HepG2 (cell line): ENCODE measurements around the gene VCAN. TPM values are rescaled to one million over a fixed set of nuclear protein-coding genes. Genes with fewer than 3 reads are reported as not detected.

Source experiments
- ATAC-seq: fragments of 200-7000 bp; cut with Tn5 transposase; 3 replicates; pipeline ENCODE4 v1.9.1; 2020; ENCODE audit warnings: mild to moderate bottlenecking, moderate library complexity
- BruUV-seq: library from RNA; stranded (reverse); fragments of 400-500 nt; replicated peaks from 2 replicates; lab custom pipeline; 2021; lab: Mats Ljungman, UMichigan
- CTCF ChIA-PET: fragments of 300-600 bp; formaldehyde crosslinking; extraction: SDS; loops from one replicate; lab custom pipeline; 2021; ENCODE audit warnings: low total read pairs, inconsistent platforms, low intra/inter-chr PET ratio; lab: Yijun Ruan, JAX
- POLR2A ChIA-PET: fragments of 350-600 bp; sonication (Branson Sonifier 250); formaldehyde crosslinking; loops from one replicate; lab custom pipeline; 2020; ENCODE audit warnings: antibody characterized with exemption, inconsistent platforms; lab: Yijun Ruan, JAX
- DNase-seq: peaks from one replicate; pipeline ENCODE4 v3.0.0-alpha.2; 2015; ENCODE audit warnings: low spot score
- FAIRE-seq: peaks from 3 replicates; lab custom pipeline; 2011; peaks lifted over from hg19 to GRCh38; lab: Jason Lieb, UNC
- H2AFZ ChIP-seq: one replicate; pipeline ENCODE4 v1.6.1; 2011; ENCODE audit warnings: low read length, inconsistent platforms
- H3K27ac ChIP-seq: fragments of 300-600 bp; 3 replicates; pipeline ENCODE4 v1.8.0; 2011; ENCODE audit warnings: mixed run types, mild to moderate bottlenecking, mixed read lengths, low read length, inconsistent platforms; ENCODE audit not compliant: insufficient read depth; ENCODE audit errors: extremely low read length
- H3K27me3 ChIP-seq, 2 experiments: fragments of 200-600 bp in 1 of 2; 2 replicates in 1 of 2; 3 replicates in 1 of 2; pipeline versions ENCODE4 v1.6.0 to v1.8.0; 2011; ENCODE audit warnings: low read length in 2 of 2, mild to moderate bottlenecking in 2 of 2, moderate library complexity in 2 of 2, inconsistent platforms in 1 of 2; ENCODE audit not compliant: insufficient read depth in 2 of 2, control insufficient read depth in 1 of 2
- H3K36me3 ChIP-seq, 2 experiments: fragments of 200-600 bp in 1 of 2; replicated peaks in 1 of 2; 2 replicates in 1 of 2; 3 replicates in 1 of 2; pipeline versions ENCODE4 v1.5.1 to v1.8.0; 2011; ENCODE audit warnings: low read length in 2 of 2, inconsistent platforms in 1 of 2; ENCODE audit not compliant: insufficient read depth in 2 of 2, control insufficient read depth in 1 of 2
- H3K4me1 ChIP-seq: 2 replicates; pipeline ENCODE4 v1.5.1; 2012; ENCODE audit warnings: low read length, inconsistent platforms; ENCODE audit not compliant: insufficient read depth
- H3K4me2 ChIP-seq: 2 replicates; pipeline ENCODE4 v1.6.0; 2011; ENCODE audit warnings: low read depth, low read length, inconsistent platforms
- H3K4me3 ChIP-seq, 3 experiments: fragments of 200-600 bp in 1 of 3; sonication (generic), shearing (Covaris generic) in 1 of 3; replicated peaks in 1 of 3; 2 replicates each; pipeline ENCODE4 v1.5.1; 2011 to 2016; ENCODE audit warnings: low read length in 3 of 3, inconsistent platforms in 2 of 3, low read depth in 2 of 3, mild to moderate bottlenecking in 2 of 3, control low read depth in 1 of 3, mixed read lengths in 1 of 3; ENCODE audit not compliant: insufficient read depth in 1 of 3
- H3K79me2 ChIP-seq: one replicate; pipeline ENCODE4 v1.6.1; 2011; ENCODE audit warnings: low read length, inconsistent platforms; ENCODE audit not compliant: insufficient read depth
- H3K9ac ChIP-seq: 2 replicates; pipeline ENCODE4 v1.6.0; 2011; ENCODE audit warnings: mild to moderate bottlenecking, low read depth, low read length, inconsistent platforms; ENCODE audit not compliant: insufficient read depth
- H3K9me3 ChIP-seq: 2 replicates; pipeline ENCODE4 v1.5.1; 2012; ENCODE audit warnings: mild to moderate bottlenecking, low read length
- H4K20me1 ChIP-seq: 2 replicates; pipeline ENCODE4 v1.6.0; 2011; ENCODE audit warnings: inconsistent platforms, mild to moderate bottlenecking, low read length, moderate library complexity; ENCODE audit not compliant: insufficient read depth
- FOXA1 ChIP-seq, 2 experiments: fragments of 450-650 bp in 1 of 2; sonication (generic) in 1 of 2; formaldehyde crosslinking in 1 of 2; IDR thresholded peaks; 2 replicates each; pipeline versions ENCODE4 v1.4.0 to v1.6.1; 2016 to 2020; ENCODE audit warnings: missing genetic modification reagents in 1 of 2
- KLF12 ChIP-seq: sonication (generic); formaldehyde crosslinking; IDR thresholded peaks from 2 replicates; pipeline ENCODE4 v1.4.0; 2020; ENCODE audit warnings: missing genetic modification reagents, borderline replicate concordance
- KLF16 ChIP-seq, 2 experiments: sonication (generic) in 1 of 2; formaldehyde crosslinking in 1 of 2; IDR thresholded peaks; 2 replicates each; pipeline versions ENCODE4 v1.6.1 to v1.8.0; 2016 to 2023; ENCODE audit warnings: missing genetic modification reagents in 2 of 2, missing compliant biosample characterization in 1 of 2
- PHF5A ChIP-seq: IDR thresholded peaks from one replicate; pipeline ENCODE4 v1.6.1; 2018; ENCODE audit warnings: low read depth, missing genetic modification reagents; ENCODE audit not compliant: unreplicated experiment
- RBAK ChIP-seq: sonication (generic); formaldehyde crosslinking; IDR thresholded peaks from 2 replicates; pipeline ENCODE4 v1.5.1; 2020; ENCODE audit warnings: mild to moderate bottlenecking, missing genetic modification reagents
- SP140L ChIP-seq: sonication (generic); formaldehyde crosslinking; IDR thresholded peaks from 2 replicates; pipeline ENCODE4 v1.4.0; 2020; ENCODE audit warnings: missing genetic modification reagents, borderline replicate concordance
- ZBTB7A ChIP-seq: sonication (generic); formaldehyde crosslinking; IDR thresholded peaks from 2 replicates; pipeline ENCODE4 v1.8.0; 2022; ENCODE audit warnings: mild to moderate bottlenecking, missing genetic modification reagents
- ZNF33A ChIP-seq: sonication (generic); formaldehyde crosslinking; IDR thresholded peaks from 2 replicates; pipeline ENCODE4 v1.5.1; 2020; ENCODE audit warnings: missing genetic modification reagents, mild to moderate bottlenecking, moderate library complexity, borderline replicate concordance
- ZNF460 ChIP-seq: sonication (generic); formaldehyde crosslinking; IDR thresholded peaks from 2 replicates; pipeline ENCODE4 v1.5.1; 2020; ENCODE audit warnings: missing genetic modification reagents, mild to moderate bottlenecking, borderline replicate concordance
- ZNF674 ChIP-seq: sonication (generic); formaldehyde crosslinking; IDR thresholded peaks from 2 replicates; pipeline ENCODE4 v1.5.0; 2020; ENCODE audit warnings: low read depth, mild to moderate bottlenecking, missing genetic modification reagents
- ZSCAN22 ChIP-seq: sonication (generic); formaldehyde crosslinking; IDR thresholded peaks from 2 replicates; pipeline ENCODE4 v1.4.0; 2020; ENCODE audit warnings: mild to moderate bottlenecking, missing genetic modification reagents
- WGBS: methylation state at CpG from one replicate; pipeline ENCODE4 v1.1.6; 2017; ENCODE audit warnings: low lambda C conversion rate; 5-methylcytosine and 5-hydroxymethylcytosine counted together
- in situ Hi-C: cut with HindIII; loops from 2 replicates; pipeline ENCODE4 v1.10.0; 2017; ENCODE audit warnings: low pct_unique_long_range_greater_than_20kb; ENCODE audit not compliant: extremely low pct_ligation_motif_present
- intact Hi-C: fragments of 100-400 bp; cut with micrococcal nuclease; formaldehyde crosslinking; loops from one replicate; pipeline ENCODE4 v1.10.0; 2022; ENCODE audit not compliant: unreplicated experiment
- polyA plus RNA-seq, 8 experiments: library from polyadenylated mRNA; depleted of rRNA in 3 of 8; stranded (reverse) in 7 of 8; unstranded in 1 of 8; fragments of >200 nt; fragmentation: Illumina TruSeq in 4 of 8; extraction: Trizol in 4 of 8; gene quantifications; 2 replicates each; pipeline versions ENCODE4 v1.2.1 to v1.2.3, GENCODE V29; 2011 to 2016; ENCODE audit warnings: low read depth in 4 of 8, missing spikeins in 1 of 8, mixed read lengths in 1 of 8; ENCODE audit not compliant: insufficient read depth in 1 of 8
- total RNA-seq, 5 experiments: library from RNA; depleted of rRNA; stranded (reverse); fragments of >200 nt; fragmentation: Illumina TruSeq; extraction: Trizol; gene quantifications; 2 replicates each; pipeline ENCODE4 v1.2.3, GENCODE V29; 2016; ENCODE audit warnings: low read depth in 1 of 5
- TF ChIP-seq, protein P1 (sequence below): sonication (generic); formaldehyde crosslinking; IDR thresholded peaks from 2 replicates; pipeline ENCODE4 v1.4.0; 2020; ENCODE audit warnings: missing genetic modification reagents, borderline replicate concordance
- TF ChIP-seq, protein P2 (sequence below): sonication (generic); formaldehyde crosslinking; IDR thresholded peaks from 2 replicates; pipeline ENCODE4 v1.5.0; 2020; ENCODE audit warnings: mild to moderate bottlenecking, missing genetic modification reagents

The VCAN gene
- total and polyA plus RNA-seq, 2 of the 13 experiments (the other 11 are each of a cell fraction or from before 2014, with no cell fraction given) = 1.2 to 3.5 TPM

DNA sequence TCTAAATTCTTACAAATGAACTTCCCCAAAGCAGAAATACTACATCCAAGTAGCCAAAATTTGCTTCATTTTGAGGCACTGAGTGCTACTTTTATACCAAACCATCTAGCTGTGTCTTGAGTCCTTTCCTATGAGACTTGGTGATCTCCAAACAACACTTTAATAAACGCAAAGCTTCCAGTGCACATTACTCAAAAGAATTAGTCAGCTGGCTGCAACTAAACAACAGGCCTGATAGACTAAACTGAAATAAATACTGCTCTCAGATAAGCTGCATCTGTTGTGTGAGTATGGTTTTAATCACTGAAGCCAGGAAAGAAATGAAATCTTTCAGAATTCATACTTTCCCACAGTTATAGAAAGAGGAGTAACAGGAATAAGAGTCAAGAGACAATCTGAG is 80.3 kb downstream of the VCAN start:
- H3K4me3 ChIP-seq = no peak overlapping the region
- no peak overlapping the region for H3K4me2 ChIP-seq
- in situ Hi-C loops = loop anchor here (25.0 kb wide), 1 partner anchor 465 kb away; the partner anchor contains the start of genes TMEM167A and XRCC4
- no peak overlapping the region for H3K9ac ChIP-seq
- POLR2A ChIA-PET = no interaction called here
- no peaks in the 10 kb centered on the region for H4K20me1 ChIP-seq
- intact Hi-C loops = no loop called here
- no peaks in the 10 kb centered on the region for H3K27me3 ChIP-seq
- no peaks in the 10 kb centered on the region for H3K4me1 ChIP-seq
- H2AFZ ChIP-seq = no peak overlapping the region
- no peak for FAIRE-seq
- no peaks in the 10 kb centered on the region for H3K79me2 ChIP-seq
- TF ChIP-seq ZBTB7A (CRISPR knock-in tag) (no peak), ZSCAN22 (CRISPR knock-in tag) (no peak), KLF16 (CRISPR knock-in tag; IDR thresholded peaks at IDR 0.05) (no peak), ZNF33A (CRISPR knock-in tag) (no peak), FOXA1 (IDR thresholded peaks at IDR 0.05) (no peak), FOXA1 (CRISPR knock-in tag; IDR thresholded peaks at IDR 0.05) (no peak), KLF12 (no peak), RBAK (CRISPR knock-in tag) (no peak), PHF5A (CRISPR knock-in tag) (no peak), SP140L (CRISPR knock-in tag) (no peak), ZNF674 (CRISPR knock-in tag) (no peak), ZNF460 (CRISPR knock-in tag) (no peak)
- TF ChIP-seq, protein P1, sequence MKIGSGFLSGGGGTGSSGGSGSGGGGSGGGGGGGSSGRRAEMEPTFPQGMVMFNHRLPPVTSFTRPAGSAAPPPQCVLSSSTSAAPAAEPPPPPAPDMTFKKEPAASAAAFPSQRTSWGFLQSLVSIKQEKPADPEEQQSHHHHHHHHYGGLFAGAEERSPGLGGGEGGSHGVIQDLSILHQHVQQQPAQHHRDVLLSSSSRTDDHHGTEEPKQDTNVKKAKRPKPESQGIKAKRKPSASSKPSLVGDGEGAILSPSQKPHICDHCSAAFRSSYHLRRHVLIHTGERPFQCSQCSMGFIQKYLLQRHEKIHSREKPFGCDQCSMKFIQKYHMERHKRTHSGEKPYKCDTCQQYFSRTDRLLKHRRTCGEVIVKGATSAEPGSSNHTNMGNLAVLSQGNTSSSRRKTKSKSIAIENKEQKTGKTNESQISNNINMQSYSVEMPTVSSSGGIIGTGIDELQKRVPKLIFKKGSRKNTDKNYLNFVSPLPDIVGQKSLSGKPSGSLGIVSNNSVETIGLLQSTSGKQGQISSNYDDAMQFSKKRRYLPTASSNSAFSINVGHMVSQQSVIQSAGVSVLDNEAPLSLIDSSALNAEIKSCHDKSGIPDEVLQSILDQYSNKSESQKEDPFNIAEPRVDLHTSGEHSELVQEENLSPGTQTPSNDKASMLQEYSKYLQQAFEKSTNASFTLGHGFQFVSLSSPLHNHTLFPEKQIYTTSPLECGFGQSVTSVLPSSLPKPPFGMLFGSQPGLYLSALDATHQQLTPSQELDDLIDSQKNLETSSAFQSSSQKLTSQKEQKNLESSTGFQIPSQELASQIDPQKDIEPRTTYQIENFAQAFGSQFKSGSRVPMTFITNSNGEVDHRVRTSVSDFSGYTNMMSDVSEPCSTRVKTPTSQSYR (CRISPR knock-in tag) = no peak
- TF ChIP-seq, protein P2, sequence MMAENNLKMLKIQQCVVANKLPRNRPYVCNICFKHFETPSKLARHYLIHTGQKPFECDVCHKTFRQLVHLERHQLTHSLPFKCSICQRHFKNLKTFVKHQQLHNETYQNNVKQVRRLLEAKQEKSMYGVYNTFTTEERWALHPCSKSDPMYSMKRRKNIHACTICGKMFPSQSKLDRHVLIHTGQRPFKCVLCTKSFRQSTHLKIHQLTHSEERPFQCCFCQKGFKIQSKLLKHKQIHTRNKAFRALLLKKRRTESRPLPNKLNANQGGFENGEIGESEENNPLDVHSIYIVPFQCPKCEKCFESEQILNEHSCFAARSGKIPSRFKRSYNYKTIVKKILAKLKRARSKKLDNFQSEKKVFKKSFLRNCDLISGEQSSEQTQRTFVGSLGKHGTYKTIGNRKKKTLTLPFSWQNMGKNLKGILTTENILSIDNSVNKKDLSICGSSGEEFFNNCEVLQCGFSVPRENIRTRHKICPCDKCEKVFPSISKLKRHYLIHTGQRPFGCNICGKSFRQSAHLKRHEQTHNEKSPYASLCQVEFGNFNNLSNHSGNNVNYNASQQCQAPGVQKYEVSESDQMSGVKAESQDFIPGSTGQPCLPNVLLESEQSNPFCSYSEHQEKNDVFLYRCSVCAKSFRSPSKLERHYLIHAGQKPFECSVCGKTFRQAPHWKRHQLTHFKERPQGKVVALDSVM (CRISPR knock-in tag) = no peak
- DNase-seq = no peak
- no peaks in the 10 kb centered on the region for H3K36me3 ChIP-seq
- CTCF ChIA-PET = no interaction called here
- no peak overlapping the region for H3K27ac ChIP-seq
- WGBS = 70% methylated on average over 1 of the region's 1 CpG
- no peak for ATAC-seq
- H3K9me3 ChIP-seq = no peaks in the 10 kb centered on the region
- no TSS peak for BruUV-seq
